GM12874 (cell line): Measurements from ENCODE around the gene POLR3E.

Experiments
- CTCF ChIP-seq: IDR thresholded peaks from 2 replicates; pipeline ENCODE4 v1.5.1; 2011; ENCODE audit warnings: low read depth, mild to moderate bottlenecking, control low read depth, low read length, moderate library complexity; ENCODE audit not compliant: insufficient read depth

Gene POLR3E

GRCh38 chr16:22353933-22354541 lies 56.8 kb downstream of the POLR3E start:
- no peak for TF ChIP-seq CTCF

GRCh38 chr16:22355487-22355908 lies 58.3 kb downstream of the POLR3E start:
- TF ChIP-seq CTCF, result no peak

GRCh38 chr16:22356930-22357634 lies 59.9 kb downstream of the POLR3E start:
- no peak for TF ChIP-seq CTCF

GRCh38 chr16:22357635-22357971 lies 60.4 kb downstream of the POLR3E start:
- no peak for TF ChIP-seq CTCF

- no peak for TF ChIP-seq CTCF
These were observed 60.8 kb downstream of the POLR3E start for GRCh38 chr16:22358000-22358399.

GRCh38 chr16:22359679-22360078 lies 62.5 kb downstream of the POLR3E start:
- TF ChIP-seq CTCF, result no peak

GRCh38 chr16:22360963-22361659 lies 63.9 kb downstream of the POLR3E start:
- no peak for TF ChIP-seq CTCF
